ENCODE measurements around the gene OR2B2.

The OR2B2 gene

GRCh38 chr6:27871924-27872638 lies 40.1 kb downstream of the OR2B2 start:
- Histone ChIP-seq H3K36me3 (ENCODE audit: control insufficient read depth in 2 of 2, insufficient read depth in 1 of 2, low read length in 2 of 2) (no peaks in the 10 kb centered on the region), H3K27ac (ENCODE audit: extremely low read depth, low read depth, low read length) (0 out of 2 replicates have a peak overlapping the region, but pooled peaks have one; percentile 13), H3K4me3 (ENCODE audit: low read depth, low read length) (peak overlapping the region; percentile 41), H3K4me1 (ENCODE audit: control insufficient read depth, insufficient read depth, low read length) (no peaks in the 10 kb centered on the region), H3K9me3 (ENCODE audit: control insufficient read depth, insufficient read depth, low read depth, low read length) (no peaks in the 10 kb centered on the region)
- CTCF ChIA-PET: interaction anchor here (0.6 to 1.4 kb wide), 7 partner anchors 11 to 745 kb away, joined by 3 to 7 read pairs (median 4); a partner anchor contains a TSS
- TF ChIP-seq GLI4 (tag by site-specific recombination; IDR thresholded peaks at IDR 0.05): no peak
- no peak for TF ChIP-seq ZBTB10 (tag by site-specific recombination; IDR thresholded peaks at IDR 0.05)
- no peak for TF ChIP-seq ZNF16 (tag by site-specific recombination; IDR thresholded peaks at IDR 0.05; ENCODE audit: low read depth)
- TF ChIP-seq ZNF138 (tag by site-specific recombination; IDR thresholded peaks at IDR 0.05; ENCODE audit: borderline replicate concordance): no peak
- no peak for TF ChIP-seq ZNF391 (tag by site-specific recombination; IDR thresholded peaks at IDR 0.05; ENCODE audit: borderline replicate concordance, low read depth)
- no peak for TF ChIP-seq ZFP41 (tag by site-specific recombination; IDR thresholded peaks at IDR 0.05; ENCODE audit: borderline replicate concordance)
- no peak for TF ChIP-seq OSR2 (tag by site-specific recombination; IDR thresholded peaks at IDR 0.05)
- no peak for TF ChIP-seq WT1 (tag by site-specific recombination; IDR thresholded peaks at IDR 0.05)
- TF ChIP-seq ZBTB1 (tag by site-specific recombination; IDR thresholded peaks at IDR 0.05): no peak
- TF ChIP-seq ZNF48 (tag by site-specific recombination; IDR thresholded peaks at IDR 0.05): no peak
- no peak for TF ChIP-seq ZNF530 (tag by site-specific recombination; IDR thresholded peaks at IDR 0.05; ENCODE audit: low read depth)
- TF ChIP-seq, protein P1, sequence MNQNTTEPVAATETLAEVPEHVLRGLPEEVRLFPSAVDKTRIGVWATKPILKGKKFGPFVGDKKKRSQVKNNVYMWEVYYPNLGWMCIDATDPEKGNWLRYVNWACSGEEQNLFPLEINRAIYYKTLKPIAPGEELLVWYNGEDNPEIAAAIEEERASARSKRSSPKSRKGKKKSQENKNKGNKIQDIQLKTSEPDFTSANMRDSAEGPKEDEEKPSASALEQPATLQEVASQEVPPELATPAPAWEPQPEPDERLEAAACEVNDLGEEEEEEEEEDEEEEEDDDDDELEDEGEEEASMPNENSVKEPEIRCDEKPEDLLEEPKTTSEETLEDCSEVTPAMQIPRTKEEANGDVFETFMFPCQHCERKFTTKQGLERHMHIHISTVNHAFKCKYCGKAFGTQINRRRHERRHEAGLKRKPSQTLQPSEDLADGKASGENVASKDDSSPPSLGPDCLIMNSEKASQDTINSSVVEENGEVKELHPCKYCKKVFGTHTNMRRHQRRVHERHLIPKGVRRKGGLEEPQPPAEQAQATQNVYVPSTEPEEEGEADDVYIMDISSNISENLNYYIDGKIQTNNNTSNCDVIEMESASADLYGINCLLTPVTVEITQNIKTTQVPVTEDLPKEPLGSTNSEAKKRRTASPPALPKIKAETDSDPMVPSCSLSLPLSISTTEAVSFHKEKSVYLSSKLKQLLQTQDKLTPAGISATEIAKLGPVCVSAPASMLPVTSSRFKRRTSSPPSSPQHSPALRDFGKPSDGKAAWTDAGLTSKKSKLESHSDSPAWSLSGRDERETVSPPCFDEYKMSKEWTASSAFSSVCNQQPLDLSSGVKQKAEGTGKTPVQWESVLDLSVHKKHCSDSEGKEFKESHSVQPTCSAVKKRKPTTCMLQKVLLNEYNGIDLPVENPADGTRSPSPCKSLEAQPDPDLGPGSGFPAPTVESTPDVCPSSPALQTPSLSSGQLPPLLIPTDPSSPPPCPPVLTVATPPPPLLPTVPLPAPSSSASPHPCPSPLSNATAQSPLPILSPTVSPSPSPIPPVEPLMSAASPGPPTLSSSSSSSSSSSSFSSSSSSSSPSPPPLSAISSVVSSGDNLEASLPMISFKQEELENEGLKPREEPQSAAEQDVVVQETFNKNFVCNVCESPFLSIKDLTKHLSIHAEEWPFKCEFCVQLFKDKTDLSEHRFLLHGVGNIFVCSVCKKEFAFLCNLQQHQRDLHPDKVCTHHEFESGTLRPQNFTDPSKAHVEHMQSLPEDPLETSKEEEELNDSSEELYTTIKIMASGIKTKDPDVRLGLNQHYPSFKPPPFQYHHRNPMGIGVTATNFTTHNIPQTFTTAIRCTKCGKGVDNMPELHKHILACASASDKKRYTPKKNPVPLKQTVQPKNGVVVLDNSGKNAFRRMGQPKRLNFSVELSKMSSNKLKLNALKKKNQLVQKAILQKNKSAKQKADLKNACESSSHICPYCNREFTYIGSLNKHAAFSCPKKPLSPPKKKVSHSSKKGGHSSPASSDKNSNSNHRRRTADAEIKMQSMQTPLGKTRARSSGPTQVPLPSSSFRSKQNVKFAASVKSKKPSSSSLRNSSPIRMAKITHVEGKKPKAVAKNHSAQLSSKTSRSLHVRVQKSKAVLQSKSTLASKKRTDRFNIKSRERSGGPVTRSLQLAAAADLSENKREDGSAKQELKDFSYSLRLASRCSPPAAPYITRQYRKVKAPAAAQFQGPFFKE (tag by site-specific recombination; IDR thresholded peaks at IDR 0.05; ENCODE audit: borderline replicate concordance): no peak
- no peak for TF ChIP-seq ZNF843 (tag by site-specific recombination; IDR thresholded peaks at IDR 0.05)
- no peak for TF ChIP-seq ZEB2 (tag by site-specific recombination; IDR thresholded peaks at IDR 0.05)
- no peak for TF ChIP-seq ZFP69B (tag by site-specific recombination; IDR thresholded peaks at IDR 0.05)
- TF ChIP-seq REPIN1 (tag by site-specific recombination; IDR thresholded peaks at IDR 0.05; ENCODE audit: low read depth): no peak
- no peak for TF ChIP-seq GLI2 (tag by site-specific recombination; IDR thresholded peaks at IDR 0.05; ENCODE audit: borderline replicate concordance, low read depth)
- POLR2A ChIA-PET: interaction anchor here (0.6 to 4.9 kb wide), 22 partner anchors 7 to 1851 kb away, joined by 3 to 110 read pairs (median 5); partner anchors contain the start of gene ZSCAN16

Data from HEK293 (cell line).